Cardiac fibroblast (primary cell): ENCODE data around the gene SMPDL3A.

Experiments
- DNase-seq, 2 donors: peaks; one replicate each; pipeline versions ENCODE4 v3.0.0 to v3.0.0-alpha.2; 2010; ENCODE audit warnings: low read depth in 2 of 2
- H3K4me3 ChIP-seq, 2 donors: replicated peaks in 1 of 2; 1 replicate in 1 of 2; 2 replicates in 1 of 2; pipeline ENCODE4 v1.5.1; 2011; ENCODE audit warnings: low read depth in 2 of 2, low read length in 2 of 2, mild to moderate bottlenecking in 2 of 2, moderate library complexity in 1 of 2
- CTCF ChIP-seq: IDR thresholded peaks from one replicate; pipeline ENCODE4 v1.5.1; 2011; ENCODE audit warnings: low read depth, mild to moderate bottlenecking, low read length, inconsistent platforms

Gene SMPDL3A

DNA sequence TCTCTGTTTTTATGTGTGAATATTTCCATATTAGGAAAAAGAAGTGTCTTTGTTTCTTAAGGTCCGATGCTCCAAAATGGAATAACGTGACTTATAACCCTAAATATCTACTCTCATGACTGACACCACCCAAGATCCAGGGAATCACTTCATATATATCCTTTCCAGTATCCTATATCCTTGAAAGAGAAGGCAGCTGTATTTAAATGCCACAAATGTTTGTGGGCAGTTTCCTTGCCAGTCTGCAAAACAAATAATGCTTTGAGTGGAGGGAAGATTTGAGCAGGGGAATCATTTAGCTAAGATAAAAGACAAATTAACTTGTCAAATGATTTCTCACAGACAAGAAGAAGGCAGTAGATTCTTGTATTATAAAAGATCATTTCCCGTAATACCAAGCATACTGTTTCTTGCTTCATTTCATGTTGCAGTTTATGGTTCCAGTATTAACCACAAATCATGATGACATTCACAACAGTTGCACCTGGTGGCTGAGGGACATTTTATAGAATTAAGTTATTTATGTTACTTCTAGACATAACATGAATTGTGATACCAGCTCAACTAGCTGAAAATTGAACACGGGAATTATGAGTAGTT lies 39.5 kb upstream of the SMPDL3A start:
- DNase-seq, result peak in 1 of 2 donors; percentile 10
- TF ChIP-seq CTCF, result no peak
- no peak overlapping the region for H3K4me3 ChIP-seq

DNA sequence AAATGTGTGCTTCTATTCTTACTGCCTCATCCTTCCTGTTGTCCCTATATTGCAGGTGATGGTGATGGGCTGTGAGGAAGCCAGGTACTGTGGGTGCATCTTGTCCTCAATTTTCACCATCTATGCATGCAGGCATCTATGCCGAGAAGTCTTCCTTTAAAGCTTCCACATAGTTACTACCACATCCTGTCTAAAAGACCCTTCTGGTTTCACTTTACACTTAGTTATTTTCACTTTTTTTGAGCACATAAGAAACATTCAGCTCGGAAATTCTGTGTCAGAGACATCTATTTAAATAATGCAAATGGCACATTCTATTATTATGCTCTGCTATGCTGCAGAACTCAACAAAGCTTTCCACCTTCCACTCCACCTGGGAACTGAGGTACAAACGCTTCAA lies 37.7 kb upstream of the SMPDL3A start:
- no peak for TF ChIP-seq CTCF
- no peak for DNase-seq
- H3K4me3 ChIP-seq, result no peak overlapping the region

DNA sequence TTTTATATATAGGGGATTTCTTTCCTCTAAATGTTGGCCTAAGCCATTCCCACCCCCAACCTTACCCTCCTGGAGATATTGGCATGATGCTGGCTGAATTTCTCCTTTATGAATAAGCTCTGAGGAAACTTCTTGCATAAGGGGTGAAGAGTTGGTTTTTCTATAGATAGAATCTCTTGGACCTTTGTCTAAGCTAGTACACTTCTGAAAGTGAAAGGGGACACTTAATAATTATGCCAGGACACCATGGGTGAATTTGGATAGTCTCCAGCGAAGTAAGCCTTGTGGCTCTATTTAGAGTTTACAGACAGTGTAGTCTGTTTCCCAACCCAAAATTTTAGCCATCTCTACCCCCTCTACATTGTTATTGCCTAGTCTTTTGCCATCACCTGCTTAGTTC lies 36.6 kb upstream of the SMPDL3A start:
- no peak for TF ChIP-seq CTCF
- no peak overlapping the region for H3K4me3 ChIP-seq
- DNase-seq, result no peak

GRCh38 chr6:122753000-122753687 lies 35.9 kb upstream of the SMPDL3A start:
- TF ChIP-seq CTCF, result no peak
- H3K4me3 ChIP-seq, result no peak overlapping the region
- no peak for DNase-seq

GRCh38 chr6:122753688-122754056 lies 35.4 kb upstream of the SMPDL3A start:
- H3K4me3 ChIP-seq, result no peak overlapping the region
- no peak for TF ChIP-seq CTCF
- DNase-seq, result peak in 1 of 2 donors; percentile 4

DNA sequence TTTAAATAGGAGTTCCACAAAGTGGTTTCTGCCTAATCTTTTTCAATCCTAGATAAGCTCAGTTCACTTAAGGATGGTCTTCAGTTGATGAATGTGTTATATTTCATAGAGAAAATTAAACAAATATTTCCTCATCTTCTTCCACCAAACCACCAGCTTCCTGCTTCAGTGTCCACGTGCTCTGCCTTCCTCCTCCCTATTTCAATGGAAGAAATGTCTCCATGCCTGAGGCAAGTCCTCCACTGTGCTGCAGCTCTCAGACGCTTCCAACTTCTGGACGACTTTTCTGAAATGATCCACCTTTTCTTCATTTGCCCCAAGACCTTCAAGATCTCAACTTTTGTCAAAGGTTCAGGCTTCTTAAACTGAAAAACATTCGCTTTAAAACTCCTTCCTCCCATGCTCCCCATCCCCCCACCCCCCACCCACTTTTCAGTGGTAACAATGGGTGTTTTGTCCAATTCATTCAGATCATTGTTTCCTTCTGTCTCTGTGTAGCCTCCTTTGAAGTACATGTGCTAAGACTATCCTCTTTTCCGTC lies 34.8 kb upstream of the SMPDL3A start:
- TF ChIP-seq CTCF, result no peak
- H3K4me3 ChIP-seq, result no peak overlapping the region
- no peak for DNase-seq
